Activated T-helper 9 cell treated with anti-CD3 and anti-CD28 coated beads, Interleukin-2, amount 50 U/mL, for 16 hours (primary cell): Measurements from ENCODE around the gene SIRT2.

Experiments
- DNase-seq: peaks from one replicate; pipeline ENCODE4 v3.0.0-alpha.2; 2020; ENCODE audit warnings: low read depth

SIRT2 gene

DNA sequence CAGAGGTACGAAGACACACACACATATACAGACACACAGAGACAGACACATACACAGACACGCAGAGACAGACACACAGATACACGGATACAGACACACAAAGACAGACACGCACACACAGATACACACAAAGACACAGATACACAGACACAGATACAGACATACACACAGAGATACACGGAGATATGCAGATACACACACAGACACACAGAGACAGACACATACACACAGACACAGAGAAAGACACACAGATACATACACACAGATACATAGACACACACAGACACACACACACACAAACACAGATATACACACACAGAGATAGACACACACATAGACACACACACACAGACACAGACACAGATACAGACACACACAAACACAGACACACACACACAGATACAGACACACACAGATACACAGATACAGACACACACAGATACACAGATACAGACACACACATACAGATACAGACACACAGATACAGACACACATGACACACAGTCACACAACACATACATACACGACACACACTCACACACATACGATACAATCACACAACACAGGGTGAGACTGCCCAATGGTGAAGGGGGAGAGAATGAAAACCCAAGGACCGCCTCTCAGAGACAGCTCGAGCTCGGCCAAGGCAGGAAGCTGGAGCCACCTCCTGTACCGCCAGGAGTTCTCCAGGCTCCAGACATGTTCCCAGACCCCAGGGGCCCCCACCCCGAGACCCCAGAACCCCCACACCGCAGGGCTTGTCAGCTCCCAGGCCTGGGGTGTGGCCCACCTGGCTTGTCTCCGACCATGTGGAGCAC, 21.4 kb upstream of the SIRT2 start:
- DNase-seq: no peak

GRCh38 chr19:38919837-38920601, 20.6 kb upstream of the SIRT2 start:
- DNase-seq: no peak

DNA sequence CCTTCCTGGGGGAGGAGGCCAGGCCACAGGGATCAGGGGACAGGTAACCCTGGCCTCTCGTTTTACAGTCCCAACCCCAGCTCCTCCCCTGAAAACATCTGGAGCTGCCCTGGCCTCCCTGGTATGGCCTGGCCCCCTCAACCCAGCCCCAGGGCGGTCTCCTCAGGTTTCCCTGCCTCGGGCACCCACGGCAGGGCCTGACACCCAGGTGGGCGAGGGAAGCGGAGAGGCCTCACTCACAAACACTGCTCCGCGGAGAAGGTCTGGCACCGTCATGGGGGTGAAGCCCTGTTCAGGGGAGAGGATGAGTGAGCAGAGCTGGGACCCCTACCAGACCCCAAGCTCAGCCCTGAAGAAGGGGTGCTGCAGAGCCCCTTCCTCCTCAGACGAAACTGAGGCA, 19.1 kb upstream of the SIRT2 start:
- DNase-seq: no peak

DNA sequence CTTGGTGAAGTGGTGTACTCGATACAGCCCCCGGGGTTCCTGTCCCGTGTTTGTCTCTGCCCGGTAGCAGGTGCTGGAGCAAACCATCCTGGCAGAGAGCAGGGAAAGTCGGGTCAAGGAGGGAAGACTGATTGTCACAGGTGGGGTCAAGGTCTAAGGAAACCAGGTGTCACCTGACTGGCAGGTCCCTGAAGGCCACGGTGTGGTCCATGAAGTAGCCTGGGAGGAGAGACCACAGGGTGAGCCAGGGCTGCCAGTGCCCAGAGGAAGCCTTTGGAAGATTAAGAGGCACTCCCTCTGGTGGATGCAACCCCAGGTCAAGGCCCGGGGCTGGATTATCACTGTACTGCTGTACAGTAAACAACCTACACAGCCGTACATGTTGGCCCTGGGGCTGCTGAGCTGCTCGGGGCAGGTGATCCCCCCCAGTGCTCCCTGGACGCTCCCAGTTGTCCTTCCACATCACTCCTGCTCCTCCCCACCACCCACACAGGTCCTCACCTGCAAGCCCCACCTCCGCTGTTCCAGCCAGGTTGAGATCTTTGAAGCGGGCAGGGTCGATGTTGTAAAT, 18.6 kb upstream of the SIRT2 start:
- DNase-seq: no peak

GRCh38 chr19:38917516-38917915, 18.1 kb upstream of the SIRT2 start:
- no peak for DNase-seq

DNA sequence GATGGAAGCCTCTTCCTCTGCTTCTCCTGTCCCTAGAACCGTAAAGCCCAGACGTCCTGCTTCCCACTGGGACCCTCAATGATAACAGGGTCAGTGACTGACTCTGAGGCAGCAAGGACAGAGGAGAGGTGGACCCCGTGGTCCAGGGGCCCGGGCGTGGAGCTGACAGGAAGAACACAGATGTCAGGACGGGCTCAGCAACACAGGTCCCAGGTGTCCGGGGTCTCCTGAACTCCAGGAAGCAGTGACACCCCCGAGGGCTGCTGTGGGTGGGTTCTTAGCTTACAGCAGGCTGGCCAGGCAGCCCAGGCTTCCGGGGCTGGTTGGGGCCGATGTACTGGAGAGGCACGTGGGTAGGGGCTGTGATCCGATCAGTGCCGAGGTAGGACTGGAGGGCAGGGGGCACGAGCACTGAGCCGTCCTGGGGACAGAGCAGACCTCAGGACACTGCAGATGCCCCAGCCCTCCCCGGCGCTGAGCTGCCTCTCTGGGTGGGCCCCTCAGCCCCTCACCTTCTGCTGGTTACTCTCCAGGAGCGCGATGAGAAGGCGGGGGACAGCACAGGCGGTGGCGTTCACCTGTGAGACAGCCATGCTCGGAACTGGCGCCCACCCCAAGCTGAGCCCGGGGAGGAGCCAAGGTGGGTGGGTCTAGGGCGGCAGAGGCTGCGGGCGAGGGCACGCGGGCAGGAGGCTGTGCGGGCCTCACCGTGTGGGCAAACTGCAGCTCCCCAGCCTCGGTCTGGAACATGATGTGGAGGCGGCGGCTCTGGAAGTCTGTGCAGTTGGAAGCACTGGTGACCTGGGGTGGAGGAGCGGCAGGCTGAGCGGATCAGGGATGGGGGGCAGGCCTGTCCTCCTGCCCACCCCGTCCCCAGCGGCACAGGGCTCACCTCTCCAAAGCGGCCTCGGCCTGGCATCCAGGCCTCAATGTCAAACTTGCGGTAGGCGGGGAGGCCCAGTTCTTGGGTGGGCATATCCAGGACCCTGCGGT, 16.2 kb upstream of the SIRT2 start:
- DNase-seq: no peak

GRCh38 chr19:38913958-38914357, 14.5 kb upstream of the SIRT2 start:
- no peak for DNase-seq

- no peak for DNase-seq
These were observed 13.4 kb upstream of the SIRT2 start for GRCh38 chr19:38912600-38913514.

DNA sequence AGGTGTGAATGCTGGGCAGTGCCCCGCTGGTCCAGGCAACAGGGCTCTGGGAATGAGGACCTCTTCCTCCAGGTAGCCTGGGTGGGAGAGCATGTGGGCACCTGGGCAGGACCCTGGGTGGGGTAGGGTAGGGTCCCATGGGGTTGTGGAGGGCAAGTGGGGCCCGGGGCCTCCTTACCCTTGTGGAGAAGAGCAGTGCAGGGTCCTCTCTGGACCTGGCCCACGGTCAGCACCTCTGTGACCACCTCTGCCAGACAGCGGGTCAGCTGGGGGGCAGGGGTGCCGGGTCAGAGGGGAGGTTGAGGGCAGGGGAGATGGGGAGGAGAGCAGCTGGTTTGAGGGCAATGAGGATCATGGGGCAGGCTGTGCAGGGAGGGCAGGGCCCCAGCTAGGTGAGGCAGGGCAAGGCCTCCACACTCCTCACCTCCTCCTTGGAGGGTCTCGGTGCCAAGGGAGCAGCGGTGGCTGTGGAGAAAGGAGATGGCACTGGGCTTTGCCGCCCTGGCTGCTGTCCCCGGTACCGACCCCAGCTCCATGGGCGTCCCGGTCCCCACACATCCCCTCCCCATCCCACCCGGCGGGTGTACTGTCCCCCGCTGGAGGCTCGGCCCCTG, 12.1 kb upstream of the SIRT2 start:
- DNase-seq: no peak

DNA sequence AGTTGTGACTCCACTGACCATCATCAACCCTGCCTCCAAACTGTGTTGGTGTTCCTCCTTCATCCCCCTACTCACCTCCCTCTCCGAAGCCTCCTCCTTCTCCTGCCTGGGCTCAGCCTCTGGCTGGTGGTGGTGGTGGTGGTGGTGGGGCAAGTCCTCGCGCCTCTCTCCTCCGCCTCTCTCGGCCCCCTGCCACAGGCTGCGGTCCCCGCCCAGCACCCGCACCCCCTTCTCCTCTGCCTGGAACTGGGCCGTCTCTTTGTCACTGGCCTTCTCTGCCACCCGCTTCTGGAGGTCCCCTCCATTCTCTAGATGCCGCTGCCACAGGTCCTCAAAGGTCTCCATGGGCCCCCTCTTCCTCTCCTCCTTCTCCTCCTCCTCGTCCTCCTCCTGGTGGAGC, 11.1 kb upstream of the SIRT2 start:
- DNase-seq: no peak

GRCh38 chr19:38908911-38909310, 9.5 kb upstream of the SIRT2 start:
- DNase-seq: no peak

DNA sequence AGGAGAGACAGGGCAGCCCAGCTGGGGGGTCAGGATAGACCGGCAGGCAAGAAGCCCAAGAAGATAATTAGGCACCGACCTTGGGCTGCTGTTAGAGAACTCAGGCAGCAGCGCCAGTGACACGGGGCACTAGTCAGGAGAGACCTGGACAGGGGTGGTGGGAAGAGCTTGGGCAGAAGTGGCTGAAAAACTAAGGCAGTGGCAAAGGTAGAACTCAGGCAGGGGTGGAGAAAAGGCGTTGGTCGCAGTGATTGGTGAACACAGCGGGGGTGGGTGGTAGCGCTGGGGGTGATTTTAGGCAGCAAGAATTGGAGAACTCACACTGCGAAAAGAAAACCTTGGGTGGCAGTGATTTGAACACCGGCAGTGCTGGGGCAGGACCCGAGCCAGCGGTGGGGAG, 8.3 kb upstream of the SIRT2 start:
- no peak for DNase-seq

DNA sequence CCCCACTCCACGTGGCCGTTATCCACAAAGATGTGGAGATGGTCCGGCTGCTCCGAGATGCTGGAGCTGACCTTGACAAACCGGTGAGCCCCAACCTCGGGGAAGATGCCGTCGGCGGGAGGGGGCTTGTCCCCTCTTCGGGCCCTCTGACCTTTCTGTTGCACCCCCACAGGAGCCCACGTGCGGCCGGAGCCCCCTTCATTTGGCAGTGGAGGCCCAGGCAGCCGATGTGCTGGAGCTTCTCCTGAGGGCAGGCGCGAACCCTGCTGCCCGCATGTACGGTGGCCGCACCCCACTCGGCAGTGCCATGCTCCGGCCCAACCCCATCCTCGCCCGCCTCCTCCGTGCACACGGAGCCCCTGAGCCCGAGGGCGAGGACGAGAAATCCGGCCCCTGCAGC, 7.8 kb upstream of the SIRT2 start:
- DNase-seq: no peak

DNA sequence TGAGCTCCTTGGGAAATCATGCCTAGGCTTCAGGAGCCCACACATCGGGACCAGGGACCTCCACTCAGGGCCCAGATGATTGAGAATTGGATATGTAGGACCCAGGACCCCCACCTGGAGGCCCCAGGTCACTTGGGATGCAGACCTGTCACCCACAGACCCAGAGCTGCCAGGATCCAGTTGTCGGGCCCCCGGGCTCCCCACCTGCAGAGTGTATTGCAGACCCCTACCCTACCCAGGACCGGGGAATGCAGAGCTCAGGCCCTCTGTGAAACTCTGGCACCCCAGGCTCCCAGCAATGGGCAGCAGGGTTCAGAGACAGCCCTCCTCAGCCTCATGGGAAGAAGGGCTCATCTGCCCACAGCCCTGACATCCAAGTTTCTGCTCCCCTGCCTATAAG, 6.2 kb upstream of the SIRT2 start:
- no peak for DNase-seq

GRCh38 chr19:38904581-38905539, 5.4 kb upstream of the SIRT2 start:
- DNase-seq: no peak

- DNase-seq: no peak
These were observed 2.3 kb upstream of the SIRT2 start for GRCh38 chr19:38901683-38902082.

GRCh38 chr19:38900743-38901190, 1.3 kb upstream of the SIRT2 start:
- no peak for DNase-seq

- no peak for DNase-seq
These were observed 798 bp upstream of the SIRT2 start for GRCh38 chr19:38900202-38900629.

GRCh38 chr19:38898788-38899446, 501 bp downstream of the SIRT2 start:
- no peak for DNase-seq
